Stimulated activated memory B cell treated with anti-CD40 and anti-IgM and Interleukin-4, amounts not matched to agents 10 μg/mL and 1 μg/mL and 100 μg/mL, for 72 hours (primary cell): ENCODE results near the gene B3GAT3.

Experiments
- ATAC-seq: fragments of 150-1000 bp; cut with Tn5 transposase; 2 replicates; pipeline ENCODE4 v1.10.0; 2021
- H3K27ac Mint-ChIP-seq: one replicate; pipeline ENCODE4 v1.8.0; 2022; ENCODE audit warnings: mild to moderate bottlenecking, mixed read lengths
- H3K27me3 Mint-ChIP-seq: one replicate; pipeline ENCODE4 v1.8.0; 2022; ENCODE audit warnings: mixed read lengths
- H3K36me3 Mint-ChIP-seq: one replicate; pipeline ENCODE4 v1.8.0; 2022; ENCODE audit warnings: mixed read lengths
- H3K4me1 Mint-ChIP-seq: one replicate; pipeline ENCODE4 v1.8.0; 2022; ENCODE audit warnings: mixed read lengths
- H3K4me3 Mint-ChIP-seq: one replicate; pipeline ENCODE4 v1.8.0; 2022; ENCODE audit warnings: mild to moderate bottlenecking, moderate library complexity, mixed read lengths
- H3K9me3 Mint-ChIP-seq: one replicate; pipeline ENCODE4 v1.8.0; 2022; ENCODE audit warnings: mixed read lengths

Gene B3GAT3

GRCh38 chr11:62613291-62613778 is 8.5 kb downstream of the B3GAT3 start:
- H3K4me3 Mint-ChIP-seq = peak overlapping the region; percentile 66
- no peaks in the 10 kb centered on the region for H3K9me3 Mint-ChIP-seq
- peak overlapping the region; percentile 94 for H3K27ac Mint-ChIP-seq
- peaks cover 33% of the 10 kb centered on the region for H3K36me3 Mint-ChIP-seq
- no peaks in the 10 kb centered on the region for H3K27me3 Mint-ChIP-seq
- ATAC-seq = no peak
- H3K4me1 Mint-ChIP-seq = peaks cover 31% of the 10 kb centered on the region

DNA sequence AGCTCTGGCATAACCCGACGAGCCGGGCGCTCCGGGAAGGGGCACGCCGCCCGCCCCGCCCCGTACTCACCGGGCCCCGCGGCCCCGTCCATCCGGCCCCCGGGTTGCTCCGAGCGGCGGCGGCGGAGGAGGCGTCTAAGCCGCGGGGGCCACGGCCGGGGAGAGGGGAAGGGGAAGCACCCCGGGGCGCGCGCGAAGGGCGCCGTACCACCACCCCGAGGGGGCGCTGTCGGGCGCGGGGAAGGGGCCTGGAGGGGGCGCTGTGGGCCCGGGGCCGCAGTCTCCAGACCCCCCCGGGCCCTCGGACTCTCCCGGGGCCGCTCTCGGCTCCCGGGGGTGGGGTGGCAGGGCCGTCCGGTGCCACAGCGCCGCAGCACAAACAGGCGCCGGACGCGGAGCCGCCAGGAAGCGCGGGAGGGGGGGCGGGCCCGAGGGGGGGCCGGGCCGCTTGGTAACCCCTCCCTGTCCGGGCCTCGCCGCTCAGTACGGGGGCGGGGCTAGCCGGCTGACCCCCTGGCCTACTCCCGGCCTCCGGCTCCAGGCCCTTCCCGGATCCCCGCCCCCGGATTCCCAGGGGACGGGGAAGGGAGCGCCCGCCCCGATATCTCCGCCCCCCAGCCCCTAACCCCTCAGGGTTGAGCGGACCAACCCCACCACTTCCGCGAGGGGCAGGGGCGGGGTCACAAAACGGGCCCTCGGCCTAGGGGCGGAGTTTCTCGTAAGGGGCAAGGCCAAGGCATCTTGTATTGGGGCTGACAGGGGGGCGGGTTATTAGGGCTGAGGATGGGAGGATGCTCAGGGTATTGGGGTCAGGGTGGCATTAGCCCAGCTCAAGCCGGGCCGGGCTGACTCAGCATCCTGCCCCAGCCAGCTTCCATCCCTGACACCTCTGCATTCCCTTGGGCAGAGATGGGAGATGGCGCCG is 9.2 kb downstream of the B3GAT3 start, which contains the start of the genes EML3 and ROM1:
Gene EML3, minus strand, starts transcription at position 410 of the 925 bp plus-strand sequence. Its CDS starts 318 bp downstream, at position 92.
Gene ROM1, plus strand, starts transcription at position 892 of the 925 bp plus-strand sequence. Its CDS starts 25 bp downstream, at position 917.
- Mint-ChIP-seq H3K36me3 (peaks cover 40% of the 10 kb centered on the region), H3K27ac (peak within 1 kb of the TSS; percentile 94), H3K4me1 (peaks cover 38% of the 10 kb centered on the region), H3K4me3 (peak within 1 kb of the TSS; percentile 97), H3K27me3 (no peaks in the 10 kb centered on the region), H3K9me3 (no peaks in the 10 kb centered on the region)
- peak; percentile 88 for ATAC-seq

GRCh38 chr11:62611705-62612365 is 10.0 kb downstream of the B3GAT3 start:
- peaks cover 42% of the 10 kb centered on the region for H3K4me1 Mint-ChIP-seq
- H3K36me3 Mint-ChIP-seq = peaks cover 39% of the 10 kb centered on the region
- H3K27me3 Mint-ChIP-seq = no peaks in the 10 kb centered on the region
- H3K9me3 Mint-ChIP-seq = no peaks in the 10 kb centered on the region
- peak; percentile 58 for ATAC-seq
- H3K27ac Mint-ChIP-seq = peak overlapping the region; percentile 94
- peak overlapping the region; percentile 97 for H3K4me3 Mint-ChIP-seq

DNA sequence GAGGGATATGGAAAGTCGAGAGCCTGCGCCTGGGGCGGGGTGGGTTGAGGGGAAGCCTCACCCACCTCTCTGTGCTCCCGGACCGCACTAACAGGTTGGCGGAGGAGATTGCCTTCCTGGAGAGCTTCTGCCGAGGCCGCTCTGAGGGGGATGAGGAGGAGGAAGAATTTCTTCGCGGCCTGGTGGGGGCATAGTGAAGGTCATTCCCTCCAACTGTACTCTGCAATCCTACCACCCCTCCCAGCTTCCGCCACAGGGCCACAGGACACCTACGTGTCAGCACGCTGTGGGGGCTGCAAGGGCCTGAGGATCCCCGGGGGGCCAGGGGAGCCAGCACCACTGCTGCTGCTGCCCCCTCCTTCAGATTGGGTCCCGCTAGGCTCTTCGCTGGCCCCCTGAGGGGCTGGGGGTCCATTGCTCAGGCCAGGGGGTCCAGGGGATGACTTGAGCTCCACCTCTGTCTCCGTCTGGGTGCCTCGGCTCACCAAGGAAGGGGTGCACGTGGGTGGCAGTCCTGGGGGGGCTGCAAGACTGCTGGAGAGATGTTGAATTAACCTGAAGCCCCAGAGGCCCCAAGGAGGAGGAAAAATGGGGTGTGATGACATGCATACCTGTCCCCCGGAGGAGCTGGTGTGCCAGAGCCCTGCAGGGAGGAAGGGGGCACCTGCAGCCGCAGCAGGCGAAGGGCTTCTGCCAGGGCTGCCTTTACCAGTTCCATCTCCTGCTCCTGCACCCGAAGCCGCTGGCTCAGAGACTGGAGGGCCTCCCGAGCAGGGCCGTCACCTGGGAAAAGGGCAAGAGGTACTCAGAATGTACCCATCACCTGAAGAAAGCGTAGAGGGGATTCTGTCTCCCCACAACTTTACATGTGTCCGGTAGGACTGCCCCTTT is 10.7 kb downstream of the B3GAT3 start:
- Mint-ChIP-seq H3K27ac (peak overlapping the region; percentile 94), H3K4me1 (peaks cover 42% of the 10 kb centered on the region), H3K36me3 (peaks cover 38% of the 10 kb centered on the region), H3K27me3 (no peaks in the 10 kb centered on the region), H3K9me3 (no peaks in the 10 kb centered on the region), H3K4me3 (peak overlapping the region; percentile 97)
- ATAC-seq = no peak

- ATAC-seq = no peak
- Mint-ChIP-seq H3K9me3 (no peaks in the 10 kb centered on the region), H3K4me3 (peak overlapping the region; percentile 97), H3K4me1 (peaks cover 42% of the 10 kb centered on the region), H3K27ac (peak overlapping the region; percentile 94), H3K36me3 (peaks cover 44% of the 10 kb centered on the region), H3K27me3 (no peaks in the 10 kb centered on the region)
Measured at GRCh38 chr11:62610403-62610802, 11.4 kb downstream of the B3GAT3 start.

DNA sequence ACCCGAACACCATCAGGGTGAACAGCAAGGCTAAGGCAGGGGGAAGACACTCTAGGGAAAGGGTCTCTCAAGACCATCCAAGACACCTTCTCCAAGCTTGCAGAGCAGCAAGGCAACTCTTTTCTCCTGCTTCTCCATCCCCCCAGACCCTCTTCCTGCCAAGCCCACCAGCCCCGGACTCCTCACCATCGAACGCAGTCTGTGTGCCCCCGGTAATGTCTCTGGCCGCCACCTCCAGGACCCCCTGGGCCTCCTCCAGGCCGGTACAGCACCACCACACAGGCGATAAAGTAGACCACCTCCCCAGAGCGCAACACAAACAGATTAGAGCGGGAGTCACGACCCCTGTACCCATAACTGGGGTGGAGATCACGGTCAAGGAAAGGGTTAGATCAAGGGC is 13.0 kb downstream of the B3GAT3 start:
- Mint-ChIP-seq H3K27me3 (no peaks in the 10 kb centered on the region), H3K27ac (no peak overlapping the region), H3K9me3 (no peaks in the 10 kb centered on the region), H3K4me3 (no peak overlapping the region), H3K4me1 (peaks cover 54% of the 10 kb centered on the region), H3K36me3 (peaks cover 50% of the 10 kb centered on the region)
- no peak for ATAC-seq

- H3K9me3 Mint-ChIP-seq = no peaks in the 10 kb centered on the region
- H3K27me3 Mint-ChIP-seq = no peaks in the 10 kb centered on the region
- ATAC-seq = no peak
- peaks cover 59% of the 10 kb centered on the region for H3K36me3 Mint-ChIP-seq
- H3K4me3 Mint-ChIP-seq = no peak overlapping the region
- H3K4me1 Mint-ChIP-seq = peaks cover 62% of the 10 kb centered on the region
- peak overlapping the region; percentile 27 for H3K27ac Mint-ChIP-seq
Measured at GRCh38 chr11:62607714-62608113, 14.1 kb downstream of the B3GAT3 start.

- Mint-ChIP-seq H3K27ac (no peak overlapping the region), H3K27me3 (no peaks in the 10 kb centered on the region), H3K36me3 (peaks cover 65% of the 10 kb centered on the region), H3K9me3 (no peaks in the 10 kb centered on the region), H3K4me1 (peaks cover 57% of the 10 kb centered on the region), H3K4me3 (no peak overlapping the region)
- no peak for ATAC-seq
Measured at GRCh38 chr11:62605902-62606301, 15.9 kb downstream of the B3GAT3 start.

GRCh38 chr11:62605467-62605866 is 16.3 kb downstream of the B3GAT3 start:
- Mint-ChIP-seq H3K4me1 (peaks cover 56% of the 10 kb centered on the region), H3K27ac (no peak overlapping the region), H3K36me3 (peaks cover 65% of the 10 kb centered on the region), H3K4me3 (no peak overlapping the region), H3K9me3 (no peaks in the 10 kb centered on the region), H3K27me3 (no peaks in the 10 kb centered on the region)
- ATAC-seq = no peak

DNA sequence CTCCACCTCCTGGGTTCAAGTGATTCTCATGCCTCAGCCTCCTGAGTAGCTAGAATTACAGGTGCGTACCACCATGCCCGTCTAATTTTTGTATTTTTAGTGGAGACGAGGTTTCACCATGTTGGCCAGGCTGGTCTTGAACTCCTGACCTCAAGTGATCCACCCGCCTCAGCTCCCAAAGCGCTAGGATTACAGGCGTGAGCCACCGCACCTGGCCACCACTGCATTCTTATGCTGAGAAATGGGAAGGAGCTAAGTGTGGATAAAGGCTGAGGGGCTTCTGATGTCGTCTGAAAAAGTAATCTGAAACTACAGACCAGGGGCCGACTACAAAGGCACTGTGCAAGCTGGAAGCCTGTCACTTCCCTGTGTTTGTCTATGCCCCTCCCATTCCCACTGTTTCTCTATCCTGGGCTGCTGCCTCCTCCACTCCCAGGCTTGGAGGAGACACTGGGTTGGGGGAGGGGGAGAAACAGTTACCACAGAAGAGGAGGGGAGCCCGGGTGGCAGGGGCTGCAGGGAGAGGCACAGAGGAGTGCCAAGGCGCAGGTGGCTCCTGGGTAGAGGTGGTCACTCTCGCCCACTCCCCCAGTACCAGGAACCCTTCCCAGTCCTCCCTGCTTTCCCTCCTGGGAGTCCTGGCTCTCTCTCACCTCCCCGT is 17.2 kb downstream of the B3GAT3 start:
- no peak overlapping the region for H3K27ac Mint-ChIP-seq
- peaks cover 58% of the 10 kb centered on the region for H3K4me1 Mint-ChIP-seq
- peaks cover 2% of the 10 kb centered on the region for H3K9me3 Mint-ChIP-seq
- H3K36me3 Mint-ChIP-seq = peaks cover 73% of the 10 kb centered on the region
- H3K27me3 Mint-ChIP-seq = no peaks in the 10 kb centered on the region
- no peak overlapping the region for H3K4me3 Mint-ChIP-seq
- no peak for ATAC-seq

- Mint-ChIP-seq H3K4me1 (peaks cover 61% of the 10 kb centered on the region), H3K36me3 (peaks cover 73% of the 10 kb centered on the region), H3K27ac (peak overlapping the region; percentile 6), H3K4me3 (peak overlapping the region; percentile 25), H3K9me3 (peaks cover 3% of the 10 kb centered on the region), H3K27me3 (no peaks in the 10 kb centered on the region)
- no peak for ATAC-seq
Measured at GRCh38 chr11:62603776-62604299, 17.9 kb downstream of the B3GAT3 start.

GRCh38 chr11:62603072-62603408 is 18.7 kb downstream of the B3GAT3 start:
- H3K27me3 Mint-ChIP-seq = no peaks in the 10 kb centered on the region
- H3K9me3 Mint-ChIP-seq = peaks cover 3% of the 10 kb centered on the region
- peaks cover 75% of the 10 kb centered on the region for H3K36me3 Mint-ChIP-seq
- no peak for ATAC-seq
- peak overlapping the region; percentile 6 for H3K27ac Mint-ChIP-seq
- H3K4me1 Mint-ChIP-seq = peaks cover 62% of the 10 kb centered on the region
- H3K4me3 Mint-ChIP-seq = peak overlapping the region; percentile 30

GRCh38 chr11:62602141-62603071 is 19.4 kb downstream of the B3GAT3 start:
- Mint-ChIP-seq H3K9me3 (peaks cover 3% of the 10 kb centered on the region), H3K27me3 (no peaks in the 10 kb centered on the region), H3K27ac (peak overlapping the region; percentile 86), H3K4me3 (peak overlapping the region; percentile 89), H3K36me3 (peaks cover 75% of the 10 kb centered on the region), H3K4me1 (peaks cover 62% of the 10 kb centered on the region)
- ATAC-seq = no peak
